ENCODE results near the gene CUL7. TPM values are rescaled to one million over a fixed set of nuclear protein-coding genes. Genes with fewer than 3 reads are reported as not detected.

CUL7 gene
- total and polyA plus RNA-seq, 8 donors, result 22.0 to 54.3 (median 42.7) TPM

DNA sequence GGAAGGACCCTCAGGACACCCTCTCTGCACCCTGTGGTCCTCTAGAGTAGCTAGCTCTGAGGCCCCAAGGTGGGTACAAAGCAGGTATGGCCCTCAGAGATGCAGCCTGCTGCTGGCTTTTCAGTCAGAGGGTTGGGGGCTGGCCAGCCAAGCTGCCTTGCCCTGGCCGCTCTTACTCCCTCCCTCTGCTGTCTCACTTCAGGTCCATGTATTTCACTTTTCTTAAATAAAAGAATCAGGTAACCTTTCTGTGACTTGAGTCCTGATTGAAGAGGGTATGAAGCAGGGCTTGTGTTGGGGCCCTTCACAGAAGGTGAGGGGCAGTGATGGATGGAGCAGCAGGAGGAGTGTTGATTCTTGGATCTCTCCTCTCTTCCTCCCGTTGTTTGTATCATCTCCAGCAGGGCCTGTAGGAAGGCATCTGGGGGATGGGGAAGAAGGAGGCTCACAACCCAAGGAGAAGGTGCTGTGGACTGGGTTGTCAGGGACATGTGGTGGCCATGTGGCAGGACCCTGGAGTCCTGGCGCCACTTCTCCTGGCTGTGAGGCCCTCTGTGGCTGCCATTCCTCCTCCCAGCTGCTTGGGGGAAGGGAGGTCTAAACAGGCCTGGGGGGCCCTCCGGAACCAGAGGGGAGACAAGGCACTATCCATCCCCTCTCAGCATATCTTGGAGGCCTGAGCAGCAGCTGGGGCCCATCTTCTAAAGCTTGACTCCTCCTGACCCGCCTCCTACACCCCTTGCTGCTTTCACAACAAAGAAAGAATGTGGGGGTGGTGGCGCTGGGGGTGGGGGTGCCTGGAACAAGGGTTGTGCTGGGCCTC, 21.4 kb upstream of the CUL7 start:
- TF ChIP-seq, protein P1, sequence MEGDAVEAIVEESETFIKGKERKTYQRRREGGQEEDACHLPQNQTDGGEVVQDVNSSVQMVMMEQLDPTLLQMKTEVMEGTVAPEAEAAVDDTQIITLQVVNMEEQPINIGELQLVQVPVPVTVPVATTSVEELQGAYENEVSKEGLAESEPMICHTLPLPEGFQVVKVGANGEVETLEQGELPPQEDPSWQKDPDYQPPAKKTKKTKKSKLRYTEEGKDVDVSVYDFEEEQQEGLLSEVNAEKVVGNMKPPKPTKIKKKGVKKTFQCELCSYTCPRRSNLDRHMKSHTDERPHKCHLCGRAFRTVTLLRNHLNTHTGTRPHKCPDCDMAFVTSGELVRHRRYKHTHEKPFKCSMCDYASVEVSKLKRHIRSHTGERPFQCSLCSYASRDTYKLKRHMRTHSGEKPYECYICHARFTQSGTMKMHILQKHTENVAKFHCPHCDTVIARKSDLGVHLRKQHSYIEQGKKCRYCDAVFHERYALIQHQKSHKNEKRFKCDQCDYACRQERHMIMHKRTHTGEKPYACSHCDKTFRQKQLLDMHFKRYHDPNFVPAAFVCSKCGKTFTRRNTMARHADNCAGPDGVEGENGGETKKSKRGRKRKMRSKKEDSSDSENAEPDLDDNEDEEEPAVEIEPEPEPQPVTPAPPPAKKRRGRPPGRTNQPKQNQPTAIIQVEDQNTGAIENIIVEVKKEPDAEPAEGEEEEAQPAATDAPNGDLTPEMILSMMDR (IDR thresholded peaks at IDR 0.05), result no peak
- H3K9me3 ChIP-seq, result no peaks in the 10 kb centered on the region
- H3K4me1 ChIP-seq, result peaks cover 4 to 19% of the 10 kb centered on the region in 2 donors
- H3K27me3 ChIP-seq, result peaks cover 0 to 31% of the 10 kb centered on the region in 2 donors
- ATAC-seq, result peak; percentile 37
- peak overlapping the region in 1 of 2 donors; percentile 13 for H3K27ac ChIP-seq
- H3K4me3 ChIP-seq, result no peak overlapping the region
- DNase-seq, result peak in 2 of 4 donors; percentile 94 to 96
- peaks cover 0 to 12% of the 10 kb centered on the region in 2 donors for H3K36me3 ChIP-seq
- intact Hi-C loops (cut with DNase I), result loop anchor here in 1 of 2 donors (10.0 kb wide), 1 partner anchor 50 kb away; no protein-coding TSS in a partner anchor

DNA sequence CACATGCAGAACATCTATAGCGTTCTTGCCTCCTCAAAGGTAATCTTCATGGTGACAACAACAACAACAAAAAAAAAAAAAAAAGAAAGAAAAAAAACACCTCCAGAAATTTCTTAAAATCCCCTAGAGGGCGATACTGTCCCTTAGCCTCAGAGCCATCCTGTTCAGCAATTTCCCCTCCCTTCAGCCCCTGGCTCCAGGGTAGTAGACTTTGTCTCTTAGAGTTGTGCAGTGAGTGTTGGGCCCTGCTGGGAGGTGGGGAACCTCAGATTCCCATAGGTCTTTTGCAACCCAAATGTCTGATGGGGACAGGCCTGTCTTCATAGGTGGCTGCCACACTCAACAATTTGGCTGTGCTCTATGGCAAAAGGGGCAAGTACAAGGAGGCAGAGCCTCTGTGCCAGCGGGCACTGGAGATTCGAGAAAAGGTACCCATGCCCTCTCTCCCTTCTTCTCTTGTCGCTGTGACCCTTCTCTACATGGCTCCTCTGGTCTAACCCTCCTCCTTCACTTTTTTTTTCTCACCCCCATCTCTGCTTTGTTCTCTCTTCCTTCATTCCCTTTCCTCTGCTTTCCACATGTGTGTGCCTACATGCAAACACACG, 16.5 kb upstream of the CUL7 start:
- Histone ChIP-seq H3K36me3 (peaks cover 0 to 29% of the 10 kb centered on the region in 2 donors), H3K4me3 (no peak overlapping the region), H3K9me3 (no peaks in the 10 kb centered on the region), H3K27ac (no peak overlapping the region), H3K4me1 (peaks cover 0 to 4% of the 10 kb centered on the region in 2 donors), H3K27me3 (no peaks in the 10 kb centered on the region)
- TF ChIP-seq, protein P1 (IDR thresholded peaks at IDR 0.05), result peak; percentile 17 to 36
- ATAC-seq (peak; percentile 76), DNase-seq (peak in 1 of 4 donors; percentile 79)
- intact Hi-C loops (cut with DNase I), result loop anchor here in 1 of 2 donors (10.0 kb wide), 1 partner anchor 55 kb away; no protein-coding TSS in a partner anchor

- no peaks in the 10 kb centered on the region for H3K27me3 ChIP-seq
- no peak for ATAC-seq
Observed at GRCh38 chr6:43062818-43063217, 9.2 kb upstream of the CUL7 start.

GRCh38 chr6:43061861-43062260, 8.2 kb upstream of the CUL7 start:
- ATAC-seq, result no peak
- H3K27ac ChIP-seq, result no peak overlapping the region
- no peaks in the 10 kb centered on the region for H3K27me3 ChIP-seq
- intact Hi-C loops (cut with DNase I), result no loop called here
- H3K36me3 ChIP-seq, result peaks cover 0 to 38% of the 10 kb centered on the region in 2 donors
- H3K9me3 ChIP-seq, result no peaks in the 10 kb centered on the region
- peaks cover 15 to 29% of the 10 kb centered on the region in 2 donors for H3K4me1 ChIP-seq
- TF ChIP-seq, protein P1 (IDR thresholded peaks at IDR 0.05), result no peak
- DNase-seq, result no peak
- H3K4me3 ChIP-seq, result no peak overlapping the region

More at GRCh38 chr6:43062818-43063217, 9.2 kb upstream of the CUL7 start:
- Histone ChIP-seq H3K4me3 (no peak overlapping the region), H3K4me1 (peaks cover 15 to 26% of the 10 kb centered on the region in 2 donors), H3K9me3 (no peaks in the 10 kb centered on the region), H3K36me3 (peaks cover 0 to 28% of the 10 kb centered on the region in 2 donors), H3K27ac (no peak overlapping the region)
- TF ChIP-seq, protein P1 (IDR thresholded peaks at IDR 0.05), result no peak
- intact Hi-C loops (cut with DNase I), result no loop called here
- no peak for DNase-seq
